Neural cell (in vitro differentiated cells): ENCODE results near the gene HADH.

ENCODE experiments used
- EZH2 ChIP-seq: fragments of 200-600, 300-800 bp; shearing (Covaris generic), sonication (generic); IDR thresholded peaks from 2 replicates; pipeline ENCODE4 v1.6.1; 2014; ENCODE audit warnings: antibody characterized with exemption, low read length, borderline replicate concordance, mild to moderate bottlenecking; ENCODE audit not compliant: insufficient read depth, poor library complexity, severe bottlenecking
- RAD21 ChIP-seq: fragments of 450-650 bp; conservative IDR thresholded peaks from 2 replicates; pipeline ENCODE4 v1.6.1; 2014; ENCODE audit warnings: antibody characterized with exemption, mild to moderate bottlenecking, moderate library complexity
- SMC3 ChIP-seq: fragments of 450-650 bp; conservative IDR thresholded peaks from 2 replicates; pipeline ENCODE4 v1.6.1; 2014; ENCODE audit warnings: antibody characterized with exemption, mild to moderate bottlenecking, moderate library complexity; ENCODE audit not compliant: poor library complexity
- TAF1 ChIP-seq: IDR thresholded peaks from 2 replicates; pipeline ENCODE4 v1.6.1; 2012; ENCODE audit warnings: low read depth
- TF ChIP-seq, protein P1 (sequence below): fragments of 450-650 bp; IDR thresholded peaks from 2 replicates; pipeline ENCODE4 v1.5.1; 2014; ENCODE audit warnings: antibody characterized with exemption, mild to moderate bottlenecking, moderate library complexity; ENCODE audit not compliant: poor library complexity, severe bottlenecking
- TF ChIP-seq, protein P2 (sequence below): IDR thresholded peaks from 2 replicates; pipeline ENCODE4 v1.6.1; 2012; ENCODE audit warnings: borderline replicate concordance

DNA sequence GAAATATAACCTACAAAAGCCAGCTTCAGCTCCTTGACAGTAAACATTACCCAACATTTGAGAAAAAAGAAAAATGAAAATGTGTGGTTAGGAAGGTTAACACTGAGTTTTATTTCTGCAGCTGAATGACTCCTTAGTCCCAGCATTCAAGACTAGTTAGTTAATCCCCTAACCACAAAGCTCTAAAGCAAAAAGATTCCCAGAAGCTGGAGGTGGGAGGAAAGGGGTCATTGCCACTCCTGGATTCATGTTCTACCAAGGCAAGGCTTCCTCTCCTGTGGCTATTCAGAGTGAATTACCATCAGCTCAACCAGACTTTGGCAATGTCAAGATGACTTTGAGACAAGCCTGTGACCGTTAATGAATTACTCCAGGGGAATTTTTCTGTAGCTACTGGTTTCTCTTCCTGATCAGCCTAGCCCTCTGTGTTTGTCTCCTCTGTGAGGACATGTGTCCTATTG is 63.6 kb downstream of the HADH start:
- TF ChIP-seq, protein P1, sequence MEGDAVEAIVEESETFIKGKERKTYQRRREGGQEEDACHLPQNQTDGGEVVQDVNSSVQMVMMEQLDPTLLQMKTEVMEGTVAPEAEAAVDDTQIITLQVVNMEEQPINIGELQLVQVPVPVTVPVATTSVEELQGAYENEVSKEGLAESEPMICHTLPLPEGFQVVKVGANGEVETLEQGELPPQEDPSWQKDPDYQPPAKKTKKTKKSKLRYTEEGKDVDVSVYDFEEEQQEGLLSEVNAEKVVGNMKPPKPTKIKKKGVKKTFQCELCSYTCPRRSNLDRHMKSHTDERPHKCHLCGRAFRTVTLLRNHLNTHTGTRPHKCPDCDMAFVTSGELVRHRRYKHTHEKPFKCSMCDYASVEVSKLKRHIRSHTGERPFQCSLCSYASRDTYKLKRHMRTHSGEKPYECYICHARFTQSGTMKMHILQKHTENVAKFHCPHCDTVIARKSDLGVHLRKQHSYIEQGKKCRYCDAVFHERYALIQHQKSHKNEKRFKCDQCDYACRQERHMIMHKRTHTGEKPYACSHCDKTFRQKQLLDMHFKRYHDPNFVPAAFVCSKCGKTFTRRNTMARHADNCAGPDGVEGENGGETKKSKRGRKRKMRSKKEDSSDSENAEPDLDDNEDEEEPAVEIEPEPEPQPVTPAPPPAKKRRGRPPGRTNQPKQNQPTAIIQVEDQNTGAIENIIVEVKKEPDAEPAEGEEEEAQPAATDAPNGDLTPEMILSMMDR, result no peak
- TF ChIP-seq SMC3 (no peak), RAD21 (no peak), TAF1 (no peak), EZH2 (no peak)
- TF ChIP-seq, protein P2, sequence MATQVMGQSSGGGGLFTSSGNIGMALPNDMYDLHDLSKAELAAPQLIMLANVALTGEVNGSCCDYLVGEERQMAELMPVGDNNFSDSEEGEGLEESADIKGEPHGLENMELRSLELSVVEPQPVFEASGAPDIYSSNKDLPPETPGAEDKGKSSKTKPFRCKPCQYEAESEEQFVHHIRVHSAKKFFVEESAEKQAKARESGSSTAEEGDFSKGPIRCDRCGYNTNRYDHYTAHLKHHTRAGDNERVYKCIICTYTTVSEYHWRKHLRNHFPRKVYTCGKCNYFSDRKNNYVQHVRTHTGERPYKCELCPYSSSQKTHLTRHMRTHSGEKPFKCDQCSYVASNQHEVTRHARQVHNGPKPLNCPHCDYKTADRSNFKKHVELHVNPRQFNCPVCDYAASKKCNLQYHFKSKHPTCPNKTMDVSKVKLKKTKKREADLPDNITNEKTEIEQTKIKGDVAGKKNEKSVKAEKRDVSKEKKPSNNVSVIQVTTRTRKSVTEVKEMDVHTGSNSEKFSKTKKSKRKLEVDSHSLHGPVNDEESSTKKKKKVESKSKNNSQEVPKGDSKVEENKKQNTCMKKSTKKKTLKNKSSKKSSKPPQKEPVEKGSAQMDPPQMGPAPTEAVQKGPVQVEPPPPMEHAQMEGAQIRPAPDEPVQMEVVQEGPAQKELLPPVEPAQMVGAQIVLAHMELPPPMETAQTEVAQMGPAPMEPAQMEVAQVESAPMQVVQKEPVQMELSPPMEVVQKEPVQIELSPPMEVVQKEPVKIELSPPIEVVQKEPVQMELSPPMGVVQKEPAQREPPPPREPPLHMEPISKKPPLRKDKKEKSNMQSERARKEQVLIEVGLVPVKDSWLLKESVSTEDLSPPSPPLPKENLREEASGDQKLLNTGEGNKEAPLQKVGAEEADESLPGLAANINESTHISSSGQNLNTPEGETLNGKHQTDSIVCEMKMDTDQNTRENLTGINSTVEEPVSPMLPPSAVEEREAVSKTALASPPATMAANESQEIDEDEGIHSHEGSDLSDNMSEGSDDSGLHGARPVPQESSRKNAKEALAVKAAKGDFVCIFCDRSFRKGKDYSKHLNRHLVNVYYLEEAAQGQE, result no peak
